WTC11 (cell line): ENCODE data around the gene C16orf46. TPM values are rescaled to one million over a fixed set of nuclear protein-coding genes. Genes with fewer than 3 reads are reported as not detected.
A peak's percentile ranks its signal among the peaks of the same experiment; 100 is the strongest.

Source experiments
- AR ChIP-seq: fragments of 250-450 bp; sonication (Bioruptor Pico); IDR thresholded peaks from 2 replicates; pipeline ENCODE4 v1.9.0; 2021; ENCODE audit warnings: mild to moderate bottlenecking
- ATF3 ChIP-seq: sonication (generic); formaldehyde crosslinking; conservative IDR thresholded peaks from 2 replicates; pipeline ENCODE4 v1.8.1; 2022; ENCODE audit warnings: mild to moderate bottlenecking, missing genetic modification reagents
- E2F4 ChIP-seq: sonication (generic); formaldehyde crosslinking; IDR thresholded peaks from 2 replicates; pipeline ENCODE4 v1.8.1; 2022; ENCODE audit warnings: low read depth, mild to moderate bottlenecking, moderate library complexity, missing genetic modification reagents, borderline replicate concordance
- EMX1 ChIP-seq: fragments of 250-450 bp; sonication (Bioruptor Pico); IDR thresholded peaks from 2 replicates; pipeline ENCODE4 v1.8.0; 2021; ENCODE audit warnings: mild to moderate bottlenecking
- ETV6 ChIP-seq: sonication (generic); formaldehyde crosslinking; IDR thresholded peaks from 2 replicates; pipeline ENCODE4 v1.8.1; 2022; ENCODE audit warnings: mild to moderate bottlenecking, missing genetic modification reagents
- FOXK1 ChIP-seq: sonication (generic); formaldehyde crosslinking; IDR thresholded peaks from 2 replicates; pipeline ENCODE4 v1.8.0; 2022; ENCODE audit warnings: mild to moderate bottlenecking, moderate library complexity, missing genetic modification reagents
- HMGXB4 ChIP-seq: sonication (generic); formaldehyde crosslinking; IDR thresholded peaks from 2 replicates; pipeline ENCODE4 v1.8.1; 2023; ENCODE audit warnings: mild to moderate bottlenecking, moderate library complexity, missing genetic modification reagents
- IRF1 ChIP-seq: sonication (generic); formaldehyde crosslinking; IDR thresholded peaks from 2 replicates; pipeline ENCODE4 v1.8.0; 2023; ENCODE audit warnings: missing genetic modification reagents
- JAZF1 ChIP-seq: fragments of 250-450 bp; sonication (Bioruptor Pico); IDR thresholded peaks from 2 replicates; pipeline ENCODE4 v1.9.0; 2021; ENCODE audit warnings: moderate library complexity, mild to moderate bottlenecking, inconsistent platforms
- MAX ChIP-seq: sonication (generic); formaldehyde crosslinking; IDR thresholded peaks from 2 replicates; pipeline ENCODE4 v1.8.0; 2022; ENCODE audit warnings: mild to moderate bottlenecking, missing genetic modification reagents
- MYBL2 ChIP-seq: sonication (generic); formaldehyde crosslinking; IDR thresholded peaks from 2 replicates; pipeline ENCODE4 v1.8.1; 2023; ENCODE audit warnings: mild to moderate bottlenecking, moderate library complexity, missing genetic modification reagents
- NFATC4 ChIP-seq: fragments of 250-450 bp; sonication (Bioruptor Pico); IDR thresholded peaks from 2 replicates; pipeline ENCODE4 v1.9.0; 2021; ENCODE audit warnings: mild to moderate bottlenecking
- NFE2L1 ChIP-seq: sonication (generic); formaldehyde crosslinking; IDR thresholded peaks from 2 replicates; pipeline ENCODE4 v1.8.1; 2023; ENCODE audit warnings: missing genetic modification reagents
- NR1H2 ChIP-seq: sonication (generic); formaldehyde crosslinking; IDR thresholded peaks from 2 replicates; pipeline ENCODE4 v1.9.0; 2021; ENCODE audit warnings: mild to moderate bottlenecking, moderate library complexity, missing genetic modification reagents
- RORB ChIP-seq: fragments of 250-450 bp; sonication (Bioruptor Pico); IDR thresholded peaks from 2 replicates; pipeline ENCODE4 v1.9.0; 2021; ENCODE audit warnings: mild to moderate bottlenecking
- TEAD1 ChIP-seq: sonication (generic); formaldehyde crosslinking; IDR thresholded peaks from 2 replicates; pipeline ENCODE4 v1.8.0; 2022; ENCODE audit warnings: mild to moderate bottlenecking, missing genetic modification reagents
- TEAD4 ChIP-seq: sonication (generic); formaldehyde crosslinking; IDR thresholded peaks from 2 replicates; pipeline ENCODE4 v1.8.0; 2022; ENCODE audit warnings: mild to moderate bottlenecking, missing genetic modification reagents
- ZNF219 ChIP-seq: sonication (generic); formaldehyde crosslinking; IDR thresholded peaks from 2 replicates; pipeline ENCODE4 v1.8.0; 2023; ENCODE audit warnings: missing genetic modification reagents, mild to moderate bottlenecking, borderline replicate concordance
- ZNF263 ChIP-seq: sonication (generic); formaldehyde crosslinking; IDR thresholded peaks from 2 replicates; pipeline ENCODE4 v1.8.1; 2022; ENCODE audit warnings: low read depth, mild to moderate bottlenecking, moderate library complexity, missing genetic modification reagents
- ZNF425 ChIP-seq: fragments of 250-450 bp; sonication (Bioruptor Pico); conservative IDR thresholded peaks from 2 replicates; pipeline ENCODE4 v1.9.0; 2021; ENCODE audit warnings: mild to moderate bottlenecking
- ZNF512 ChIP-seq: sonication (generic); formaldehyde crosslinking; IDR thresholded peaks from 2 replicates; pipeline ENCODE4 v1.8.1; 2022; ENCODE audit warnings: missing genetic modification reagents, borderline replicate concordance
- ZSCAN18 ChIP-seq: fragments of 250-450 bp; sonication (Bioruptor Pico); IDR thresholded peaks from 2 replicates; pipeline ENCODE4 v2.1.2; 2022; ENCODE audit warnings: mild to moderate bottlenecking, moderate library complexity
- total RNA-seq: library from RNA; stranded (reverse); gene quantifications from 3 replicates; pipeline ENCODE4 v1.2.3, GENCODE V29; 2021

C16orf46 gene
- total RNA-seq, 1 experiment from 2014 or later, result 1.2 TPM

- no peak for TF ChIP-seq ATF3 (CRISPR knock-in tag)
- TF ChIP-seq E2F4, result no peak
- 0 out of 2 replicates have a peak, but pooled peaks have one; percentile 31 for TF ChIP-seq FOXK1 (CRISPR knock-in tag)
- TF ChIP-seq TEAD4, result no peak
- peak; percentile 73; the same call in 1 of the 2 replicates for TF ChIP-seq HMGXB4 (CRISPR knock-in tag)
- peak; percentile 92 for TF ChIP-seq ETV6 (CRISPR knock-in tag)
- no peak; the same call in 1 of the 2 replicates for TF ChIP-seq NFE2L1 (CRISPR knock-in tag)
- TF ChIP-seq NFATC4 (CRISPR knock-in tag), result no peak
- no peak for TF ChIP-seq RORB
- TF ChIP-seq ZNF512 (CRISPR knock-in tag), result no peak
- TF ChIP-seq EMX1 (CRISPR knock-in tag), result no peak
- no peak for TF ChIP-seq ZNF263 (CRISPR knock-in tag)
- no peak for TF ChIP-seq JAZF1 (CRISPR knock-in tag)
- TF ChIP-seq TEAD1 (CRISPR knock-in tag), result no peak
- TF ChIP-seq ZSCAN18 (CRISPR knock-in tag), result no peak
- no peak for TF ChIP-seq AR (CRISPR knock-in tag)
- TF ChIP-seq ZNF425, result no peak
- no peak for TF ChIP-seq NR1H2 (CRISPR knock-in tag)
- no peak for TF ChIP-seq ZNF219 (CRISPR knock-in tag)
- TF ChIP-seq IRF1 (CRISPR knock-in tag), result 0 out of 2 replicates have a peak, but pooled peaks have one; percentile 43
- TF ChIP-seq MAX (CRISPR knock-in tag), result peak; percentile 75; the same call in 1 of the 2 replicates
- 0 out of 2 replicates have a peak, but pooled peaks have one; percentile 22 for TF ChIP-seq MYBL2 (CRISPR knock-in tag)
These were observed 19.1 kb upstream of the C16orf46 start, which contains the start of gene GCSH (continued) for GRCh38 chr16:81095953-81096714.
